Caco-2 (cell line): ENCODE results near the gene TMEM170A. TPM values are rescaled to one million over a fixed set of nuclear protein-coding genes. Genes with fewer than 3 reads are reported as not detected.
"Not testable (repeated sequence)": the region's sequence is repeated elsewhere in the genome, so short reads cannot be mapped to it uniquely, and the experiment has no call there.

ENCODE experiments used
- BruUV-seq: library from RNA; stranded (reverse); fragments of 400-500 nt; replicated peaks from 2 replicates; lab custom pipeline; 2021; lab: Mats Ljungman, UMichigan
- CTCF ChIA-PET: fragments of 300-600 bp; sonication (Branson Sonifier 250); formaldehyde crosslinking; loops from one replicate; lab custom pipeline; 2022; ENCODE audit warnings: antibody characterized with exemption; lab: Charles Lee
- POLR2A ChIA-PET: fragments of 300-600 bp; sonication (Branson Sonifier 250); formaldehyde crosslinking; loops from one replicate; lab custom pipeline; 2022; ENCODE audit warnings: antibody characterized with exemption; lab: Charles Lee
- DNase-seq, 2 experiments: peaks; one replicate each; pipeline versions ENCODE4 v3.0.0 to v3.0.0-alpha.2; 2020 to 2022
- H3K27me3 ChIP-seq: replicated peaks from 2 replicates; pipeline ENCODE4 v1.6.0; 2011; ENCODE audit warnings: low read length; ENCODE audit not compliant: control insufficient read depth, insufficient read depth
- H3K36me3 ChIP-seq: 2 replicates; pipeline ENCODE4 v1.5.1; 2011; ENCODE audit warnings: low read length; ENCODE audit not compliant: control insufficient read depth, insufficient read depth
- H3K4me1 ChIP-seq: fragments of 250-450 bp; sonication (Bioruptor Pico); 2 replicates; pipeline ENCODE4 v1.5.1; 2020; ENCODE audit warnings: mild to moderate bottlenecking
- H3K4me3 ChIP-seq: 2 replicates; pipeline ENCODE4 v1.5.1; 2011; ENCODE audit warnings: low read depth, mild to moderate bottlenecking, control low read depth, low read length
- H3K9me3 ChIP-seq: fragments of 250-450 bp; sonication (Bioruptor Pico); 2 replicates; pipeline ENCODE4 v1.5.1; 2020; ENCODE audit warnings: mild to moderate bottlenecking, moderate library complexity
- H3K27ac Mint-ChIP-seq: one replicate; pipeline ENCODE4 v1.8.0; 2022; ENCODE audit warnings: mixed read lengths; ENCODE audit not compliant: unreplicated experiment
- H3K27me3 Mint-ChIP-seq: one replicate; pipeline ENCODE4 v1.8.0; 2022; ENCODE audit warnings: mixed read lengths; ENCODE audit not compliant: insufficient read depth, unreplicated experiment
- H3K36me3 Mint-ChIP-seq: one replicate; pipeline ENCODE4 v1.8.0; 2022; ENCODE audit warnings: mild to moderate bottlenecking, mixed read lengths; ENCODE audit not compliant: insufficient read depth, unreplicated experiment
- H3K4me1 Mint-ChIP-seq: one replicate; pipeline ENCODE4 v1.8.0; 2022; ENCODE audit warnings: low read depth, mixed read lengths; ENCODE audit not compliant: unreplicated experiment
- H3K4me3 Mint-ChIP-seq: one replicate; pipeline ENCODE4 v1.8.0; 2022; ENCODE audit warnings: mild to moderate bottlenecking, moderate library complexity, mixed read lengths; ENCODE audit not compliant: unreplicated experiment
- H3K9me3 Mint-ChIP-seq: one replicate; pipeline ENCODE4 v1.8.0; 2022; ENCODE audit warnings: mixed read lengths; ENCODE audit not compliant: unreplicated experiment
- CTCF ChIP-seq, 2 experiments: fragments of 200-600 bp in 1 of 2; IDR thresholded peaks; 1 replicate in 1 of 2; 2 replicates in 1 of 2; pipeline versions ENCODE4 v1.5.1 to v1.8.0; 2011 to 2022; ENCODE audit warnings: antibody characterized with exemption in 1 of 2, control low read depth in 1 of 2, inconsistent platforms in 1 of 2, low read depth in 1 of 2, low read length in 1 of 2, mild to moderate bottlenecking in 1 of 2, moderate library complexity in 1 of 2; ENCODE audit not compliant: insufficient read depth in 1 of 2, severe bottlenecking in 1 of 2, unreplicated experiment in 1 of 2
- intact Hi-C: fragments of 100-400 bp; cut with micrococcal nuclease; formaldehyde crosslinking; loops from one replicate; pipeline ENCODE4 v1.10.0; 2022; ENCODE audit not compliant: unreplicated experiment
- total RNA-seq: library from RNA; stranded (reverse); gene quantifications from 2 replicates; pipeline ENCODE4 v1.2.3, GENCODE V29; 2022

Gene TMEM170A
- total RNA-seq, 1 experiment from 2014 or later, result 63.6 TPM

- no peaks in the 10 kb centered on the region for H3K27me3 ChIP-seq
- DNase-seq, result peak; percentile 96 to 97
- H3K36me3 Mint-ChIP-seq, result peaks cover 46% of the 10 kb centered on the region
- no peaks in the 10 kb centered on the region for H3K27me3 Mint-ChIP-seq
- CTCF ChIA-PET, result interaction anchor here (0.6 to 2.3 kb wide), 5 partner anchors 10 to 123 kb away, joined by 3 to 15 read pairs (median 3); partner anchors contain the start of genes CHST6, TMEM170A and TMEM231
- peaks cover 14% of the 10 kb centered on the region for H3K4me1 Mint-ChIP-seq
- H3K36me3 ChIP-seq, result no peaks in the 10 kb centered on the region
- H3K9me3 ChIP-seq, result no peaks in the 10 kb centered on the region
- H3K27ac Mint-ChIP-seq, result peak within 1 kb of the TSS; percentile 88
- BruUV-seq, result TSS peak; percentile 43
- peak in 1 of 2 experiments; percentile 13 for TF ChIP-seq CTCF (IDR thresholded peaks at IDR 0.05; ENCODE audit: insufficient read depth in 1 of 2, low read depth in 1 of 2, low read length in 1 of 2, severe bottlenecking in 1 of 2, unreplicated experiment in 1 of 2)
- H3K4me3 ChIP-seq, result peak within 1 kb of the TSS; percentile 81
- POLR2A ChIA-PET, result interaction anchor here (0.6 to 1.8 kb wide), 8 partner anchors 31 to 1290 kb away, joined by 3 to 10 read pairs (median 5); partner anchors contain the start of gene WDR59
- H3K4me1 ChIP-seq, result no peaks in the 10 kb centered on the region
- intact Hi-C loops, result loop anchor here (1.0 kb wide), 2 partner anchors 31 to 192 kb away; partner anchors contain the start of gene TMEM170A
- peak within 1 kb of the TSS; percentile 81 for H3K4me3 Mint-ChIP-seq
- H3K9me3 Mint-ChIP-seq, result no peaks in the 10 kb centered on the region
Measured at GRCh38 chr16:75432828-75433731, 31.4 kb downstream of the TMEM170A start, which contains the start of gene CFDP1. CFDP1 (minus strand) TSS chr16:75433503; CDS start chr16:75433352, 151 bp downstream.

GRCh38 chr16:75429621-75430403, 34.7 kb downstream of the TMEM170A start:
- intact Hi-C loops, result no loop called here
- H3K9me3 Mint-ChIP-seq, result no peaks in the 10 kb centered on the region

GRCh38 chr16:75426524-75426923, 38.0 kb downstream of the TMEM170A start:
- H3K27me3 Mint-ChIP-seq, intact Hi-C loops, H3K4me1 ChIP-seq, H3K4me1 Mint-ChIP-seq, BruUV-seq, H3K36me3 ChIP-seq, H3K27me3 ChIP-seq, CTCF ChIA-PET, H3K9me3 ChIP-seq, POLR2A ChIA-PET, H3K27ac Mint-ChIP-seq, H3K4me3 Mint-ChIP-seq, H3K4me3 ChIP-seq, DNase-seq, H3K9me3 Mint-ChIP-seq: not testable (repeated sequence)
- peaks cover 29% of the 10 kb centered on the region for H3K36me3 Mint-ChIP-seq

More at GRCh38 chr16:75429621-75430403, 34.7 kb downstream of the TMEM170A start:
- no peak overlapping the region for H3K27ac Mint-ChIP-seq
- Histone ChIP-seq H3K9me3 (no peaks in the 10 kb centered on the region), H3K4me1 (no peaks in the 10 kb centered on the region), H3K36me3 (no peaks in the 10 kb centered on the region), H3K27me3 (no peaks in the 10 kb centered on the region), H3K4me3 (no peak overlapping the region)
- no peak for DNase-seq
- BruUV-seq, result TSS peak; percentile 5
- peaks cover 53% of the 10 kb centered on the region for H3K36me3 Mint-ChIP-seq
- no peak for TF ChIP-seq CTCF (IDR thresholded peaks at IDR 0.05; ENCODE audit: insufficient read depth in 1 of 2, low read depth in 1 of 2, low read length in 1 of 2, severe bottlenecking in 1 of 2, unreplicated experiment in 1 of 2)
- H3K4me3 Mint-ChIP-seq, result no peak overlapping the region
- H3K27me3 Mint-ChIP-seq, result no peaks in the 10 kb centered on the region
- ChIA-PET CTCF (no interaction called here), POLR2A (no interaction called here)
- H3K4me1 Mint-ChIP-seq, result peaks cover 7% of the 10 kb centered on the region

GRCh38 chr16:75424105-75424762, 40.3 kb downstream of the TMEM170A start:
- H3K27me3 ChIP-seq, BruUV-seq, H3K27me3 Mint-ChIP-seq, intact Hi-C loops, H3K4me1 ChIP-seq, H3K9me3 Mint-ChIP-seq, H3K4me3 Mint-ChIP-seq, H3K9me3 ChIP-seq, H3K27ac Mint-ChIP-seq, H3K4me3 ChIP-seq, H3K36me3 ChIP-seq, H3K4me1 Mint-ChIP-seq, DNase-seq: not testable (repeated sequence)
- CTCF ChIA-PET, result interaction anchor here (0.6 kb wide), 1 partner anchor 124 kb away, joined by 3 read pairs; no protein-coding TSS in a partner anchor
- peaks cover 14% of the 10 kb centered on the region for H3K36me3 Mint-ChIP-seq
- POLR2A ChIA-PET, result interaction anchor here (0.5 kb wide), 1 partner anchor 267 kb away, joined by 5 read pairs; no protein-coding TSS in a partner anchor
